OCI-M2 (cell line): ENCODE results near the gene ASCC1.

Experiments used
- DNase-seq: peaks from one replicate; lab custom pipeline; 2025; ENCODE audit not compliant: unreplicated experiment; lab: John Stamatoyannopoulos, UW

The ASCC1 gene

GRCh38 chr10:72056113-72056512 is 160.0 kb downstream of the ASCC1 start:
- no peak for DNase-seq

- DNase-seq: no peak
Observed at GRCh38 chr10:72053690-72054089, 162.4 kb downstream of the ASCC1 start.

GRCh38 chr10:72050873-72051272 is 165.2 kb downstream of the ASCC1 start:
- DNase-seq: no peak

- DNase-seq: no peak
Observed at GRCh38 chr10:72049969-72050781, 165.9 kb downstream of the ASCC1 start.

- no peak for DNase-seq
Observed at GRCh38 chr10:72049472-72049871, 166.6 kb downstream of the ASCC1 start.

- peak; percentile 80 for DNase-seq
Observed at GRCh38 chr10:72048450-72049124, 167.5 kb downstream of the ASCC1 start.
